SKM-1 treated with dmso at 0.1 percent for 144 hours (cell line): ENCODE measurements around the gene ZNF446.
"Not testable (repeated sequence)": the region's sequence is repeated elsewhere in the genome, so short reads cannot be mapped to it uniquely, and the experiment has no call there.

ENCODE experiments used
- DNase-seq: peaks from one replicate; lab custom pipeline; 2025; ENCODE audit not compliant: unreplicated experiment; lab: John Stamatoyannopoulos, UW

The ZNF446 gene

DNA sequence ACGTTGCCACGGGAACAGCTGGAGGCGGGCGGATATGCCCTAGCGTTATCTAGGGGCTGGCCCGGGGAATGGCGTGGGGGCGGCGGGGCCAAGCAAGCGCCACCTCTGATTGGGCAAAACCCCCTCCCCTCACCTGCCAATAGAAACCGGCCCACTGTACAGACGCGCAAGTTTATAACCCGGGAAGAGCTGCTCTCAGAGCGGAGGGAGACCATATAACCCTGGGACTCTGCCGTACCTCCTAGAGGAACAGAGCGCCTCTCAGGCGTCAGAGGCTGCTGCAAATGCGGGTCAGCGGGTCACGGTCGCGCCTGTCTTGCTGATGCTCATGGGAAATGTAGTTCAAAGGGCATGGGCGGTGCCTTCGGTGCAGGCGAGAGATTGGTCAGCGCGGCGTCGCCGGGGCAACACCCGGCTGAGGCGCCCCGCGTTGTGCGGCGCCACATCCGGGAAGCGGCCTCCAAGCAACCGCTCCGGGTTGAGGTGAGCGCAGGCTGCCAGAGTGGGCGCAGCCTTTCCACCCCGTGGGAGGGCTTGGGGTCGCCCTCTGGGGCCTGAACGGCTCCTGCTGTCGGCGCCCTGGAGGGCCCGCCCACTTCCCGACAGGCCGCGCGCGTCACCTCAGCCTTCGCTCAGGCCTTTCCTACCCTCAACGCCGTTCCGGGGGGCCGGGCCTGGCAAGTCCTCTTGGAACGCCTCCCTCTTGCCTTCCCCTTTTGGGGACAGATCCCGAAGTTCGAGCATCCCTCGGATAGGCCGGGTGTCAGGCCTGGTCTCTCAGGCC is at the start of gene ZNF446:
ZNF446 (plus strand) TSS at position 639 of the 784 bp plus-strand sequence. CDS start 867 bp downstream, outside the sequence.
- DNase-seq = peak; percentile 77

DNA sequence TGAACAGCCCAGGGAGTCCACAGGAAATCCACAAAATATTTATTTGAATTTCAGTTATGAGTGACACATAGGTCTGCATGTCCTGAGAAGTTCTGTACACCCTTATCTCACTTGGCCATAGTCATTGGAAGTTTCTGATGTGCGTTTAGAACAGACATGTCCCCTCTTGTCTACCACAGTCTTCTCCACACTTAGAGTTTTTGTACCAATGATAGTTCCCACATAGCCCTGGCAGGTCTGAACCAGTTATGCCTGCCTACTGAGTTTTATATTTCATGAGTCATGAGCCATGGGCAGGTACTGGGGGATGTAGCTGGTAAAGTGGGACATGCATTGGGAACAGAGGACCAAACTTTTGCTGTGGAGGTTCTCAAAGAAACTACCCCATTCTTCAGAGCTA is 47.5 kb upstream of the ZNF446 start:
- DNase-seq = no peak

DNA sequence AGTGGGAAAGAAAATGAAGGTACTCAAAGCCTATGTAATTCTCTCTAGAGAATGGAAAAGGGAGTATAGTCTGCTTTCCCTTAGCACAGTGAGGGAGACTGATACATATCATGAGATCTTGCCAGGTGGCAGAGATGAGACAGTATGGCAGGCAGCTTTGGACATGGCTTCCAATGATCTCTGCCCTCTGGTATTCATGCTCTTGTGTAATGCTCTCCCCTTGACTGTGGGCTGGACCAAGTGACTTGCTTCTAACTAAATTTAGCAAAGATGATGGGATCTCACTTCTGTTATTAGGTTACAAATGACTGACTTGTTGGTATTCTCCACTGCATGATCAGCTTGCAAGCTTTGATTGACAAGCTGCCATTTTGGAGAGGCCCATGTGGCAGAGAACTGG is 46.4 kb upstream of the ZNF446 start:
- DNase-seq = no peak

DNA sequence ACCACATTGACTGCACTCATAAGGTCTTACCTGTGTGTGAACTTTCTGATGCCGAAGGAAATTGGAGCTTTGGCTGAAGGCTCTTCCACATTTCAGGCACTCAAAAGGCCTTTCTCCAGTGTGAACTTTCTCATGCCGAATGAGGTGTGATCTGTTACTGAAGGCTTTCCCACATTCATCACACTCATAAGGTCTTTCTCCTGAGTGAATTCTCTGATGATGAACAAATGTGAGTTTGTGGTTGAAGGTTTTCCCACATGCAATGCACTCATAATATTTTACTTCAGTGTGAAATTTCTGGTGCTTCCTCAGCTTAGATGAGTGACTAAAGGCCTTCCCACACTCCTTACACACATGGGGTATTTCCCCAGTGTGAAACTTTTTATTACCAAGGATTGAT is 41.9 kb upstream of the ZNF446 start:
- DNase-seq = no peak

DNA sequence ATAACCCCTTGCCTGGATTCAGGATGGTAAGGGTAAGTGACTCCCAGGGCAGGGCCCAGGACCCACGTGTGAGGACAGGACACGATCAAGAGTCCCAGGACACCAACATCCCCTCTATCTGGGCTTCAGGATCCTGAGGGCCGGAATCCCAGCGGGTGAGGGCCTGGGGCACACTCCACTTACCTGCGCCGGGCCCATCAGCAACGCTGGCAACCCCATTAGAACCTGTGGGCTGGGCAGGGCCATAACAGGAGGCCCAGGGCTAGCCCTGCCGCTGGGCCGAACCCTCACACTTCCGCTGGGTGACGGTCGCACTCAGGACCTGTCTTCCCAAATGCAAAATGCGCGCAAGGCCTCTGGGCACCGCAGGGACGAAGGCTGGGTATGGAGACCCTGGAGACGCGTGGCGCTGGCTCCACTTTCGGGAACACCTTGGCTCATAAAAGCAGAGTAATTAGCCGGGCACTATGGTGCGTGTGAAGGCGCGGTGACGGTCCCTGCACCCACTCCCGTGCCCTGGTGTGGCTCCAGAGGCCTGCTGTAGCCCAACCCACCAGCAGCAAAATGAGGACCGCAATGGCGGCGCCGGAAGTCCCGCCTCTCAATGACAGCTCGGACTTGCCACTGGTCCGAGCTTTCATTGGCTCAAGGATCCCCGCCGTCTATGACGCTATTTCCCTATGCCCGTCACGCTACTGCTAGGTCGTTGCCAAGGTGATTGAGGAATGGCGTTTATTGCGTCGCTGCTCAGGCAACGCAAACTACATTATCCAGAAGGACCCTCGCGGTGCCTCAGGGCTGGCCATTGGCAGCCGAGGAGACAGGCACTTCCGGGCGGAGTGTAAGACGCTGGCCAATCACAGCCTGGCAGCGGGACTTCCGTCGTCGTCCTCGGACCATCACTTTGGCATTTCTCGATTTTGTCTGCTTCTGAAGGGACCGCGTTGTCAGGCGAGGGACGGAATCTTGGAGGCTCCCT is 36.3 kb upstream of the ZNF446 start, which contains the start of gene ZNF132:
ZNF132 (minus strand) TSS at position 578 of the 979 bp plus-strand sequence; CDS start at position 246, 332 bp downstream.
- DNase-seq = no peak

DNA sequence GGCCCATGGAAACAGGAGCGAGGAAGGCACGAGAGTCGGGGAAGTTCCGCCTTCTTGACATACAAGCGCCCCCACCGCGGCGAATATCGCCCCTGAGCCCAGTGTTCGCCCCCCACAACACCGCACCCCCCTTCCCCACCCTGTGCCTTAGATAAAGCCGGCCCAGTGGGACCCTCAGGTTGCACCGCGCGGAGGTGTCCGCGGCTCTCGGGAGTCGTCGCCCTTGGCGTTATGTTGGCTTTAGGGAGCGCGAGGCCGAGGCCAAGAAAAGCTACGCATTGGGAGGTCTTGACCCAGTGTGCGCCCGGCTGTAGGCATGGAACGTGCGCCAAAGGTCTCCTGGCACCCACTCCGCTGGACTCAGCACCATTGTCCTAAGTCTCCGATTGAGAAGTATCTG is 35.6 kb upstream of the ZNF446 start:
- no peak for DNase-seq

DNA sequence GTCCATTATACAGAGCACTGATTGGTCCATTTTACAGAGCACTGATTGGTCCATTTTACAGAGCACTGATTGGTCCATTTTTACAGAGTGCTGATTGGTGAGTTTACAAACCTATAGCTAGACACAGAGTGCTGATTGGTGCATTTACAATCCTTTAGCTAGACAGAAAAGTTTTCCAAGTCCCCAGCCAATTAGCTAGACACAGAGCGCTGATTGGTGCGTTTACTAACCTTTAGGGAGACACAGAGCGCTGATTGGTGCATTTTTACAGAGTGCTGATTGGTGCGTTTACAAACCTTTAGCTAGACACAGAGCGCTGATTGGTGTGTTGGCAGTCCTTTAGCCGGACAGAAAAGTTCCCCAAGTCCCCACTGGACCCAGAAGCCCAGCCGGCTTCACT is 33.2 kb upstream of the ZNF446 start:
- DNase-seq = not testable (repeated sequence)

DNA sequence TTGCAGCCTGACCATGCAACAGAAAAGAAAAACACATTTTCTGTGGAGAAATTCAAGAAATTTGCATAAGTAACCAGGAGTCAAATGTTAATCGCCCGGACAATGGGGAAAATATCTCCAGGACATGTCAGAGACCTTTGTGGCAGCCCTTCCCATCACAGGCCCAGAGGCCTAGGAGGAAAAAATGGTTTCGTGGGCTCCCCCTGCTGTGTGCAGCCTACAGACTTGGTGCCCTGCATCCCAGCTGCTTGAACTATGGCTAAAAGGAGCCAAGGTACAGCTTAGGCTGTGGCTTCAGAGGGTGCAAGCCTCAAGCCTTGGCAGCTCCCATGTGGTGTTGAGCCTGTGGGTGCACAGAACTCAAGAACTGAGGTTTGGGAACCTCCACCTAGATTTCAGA is 27.3 kb upstream of the ZNF446 start:
- DNase-seq = not testable (repeated sequence)

DNA sequence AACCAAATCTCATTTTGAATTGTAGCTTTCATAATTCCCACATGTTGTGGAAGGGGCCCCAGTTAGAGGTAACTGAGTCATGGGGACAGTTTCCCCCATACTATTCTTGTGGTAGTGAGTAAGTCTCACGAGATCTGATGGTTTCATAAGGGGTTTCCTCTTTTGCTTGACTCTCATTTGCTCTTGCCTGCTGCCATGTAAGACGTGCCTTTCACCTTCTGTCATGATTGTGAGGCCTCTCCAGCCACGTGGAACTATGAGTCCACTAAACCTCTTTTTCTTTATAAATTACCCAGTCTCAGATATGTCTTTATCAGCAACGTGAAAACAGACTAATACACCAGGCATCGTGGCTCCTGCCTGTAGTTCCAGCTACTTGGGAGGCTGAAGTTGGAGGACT is 26.2 kb upstream of the ZNF446 start:
- not testable (repeated sequence) for DNase-seq

DNA sequence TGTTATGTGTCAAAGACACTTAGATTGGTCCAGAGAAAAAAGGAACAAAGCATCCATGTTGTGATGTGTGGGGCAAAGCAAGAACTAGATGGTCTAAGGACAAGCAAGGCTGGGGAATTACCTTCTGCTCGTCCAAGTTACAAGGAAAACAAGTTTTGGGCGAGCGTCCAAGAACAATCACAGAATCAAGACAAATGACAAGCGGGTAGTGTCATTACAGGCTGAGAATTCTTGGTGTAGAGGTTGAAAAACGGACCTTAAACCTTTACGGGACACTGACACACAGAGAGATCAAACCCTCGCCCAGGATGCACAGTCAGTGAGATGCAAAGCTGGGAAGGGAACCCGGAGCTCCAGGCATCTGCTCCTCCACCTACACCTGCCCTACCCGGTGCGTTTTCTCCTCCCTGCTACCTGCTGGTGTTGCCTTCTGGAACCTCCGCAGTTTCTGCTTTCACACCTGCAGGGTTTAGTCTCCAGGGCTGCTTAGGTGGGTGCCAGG is 25.2 kb upstream of the ZNF446 start:
- DNase-seq = no peak

DNA sequence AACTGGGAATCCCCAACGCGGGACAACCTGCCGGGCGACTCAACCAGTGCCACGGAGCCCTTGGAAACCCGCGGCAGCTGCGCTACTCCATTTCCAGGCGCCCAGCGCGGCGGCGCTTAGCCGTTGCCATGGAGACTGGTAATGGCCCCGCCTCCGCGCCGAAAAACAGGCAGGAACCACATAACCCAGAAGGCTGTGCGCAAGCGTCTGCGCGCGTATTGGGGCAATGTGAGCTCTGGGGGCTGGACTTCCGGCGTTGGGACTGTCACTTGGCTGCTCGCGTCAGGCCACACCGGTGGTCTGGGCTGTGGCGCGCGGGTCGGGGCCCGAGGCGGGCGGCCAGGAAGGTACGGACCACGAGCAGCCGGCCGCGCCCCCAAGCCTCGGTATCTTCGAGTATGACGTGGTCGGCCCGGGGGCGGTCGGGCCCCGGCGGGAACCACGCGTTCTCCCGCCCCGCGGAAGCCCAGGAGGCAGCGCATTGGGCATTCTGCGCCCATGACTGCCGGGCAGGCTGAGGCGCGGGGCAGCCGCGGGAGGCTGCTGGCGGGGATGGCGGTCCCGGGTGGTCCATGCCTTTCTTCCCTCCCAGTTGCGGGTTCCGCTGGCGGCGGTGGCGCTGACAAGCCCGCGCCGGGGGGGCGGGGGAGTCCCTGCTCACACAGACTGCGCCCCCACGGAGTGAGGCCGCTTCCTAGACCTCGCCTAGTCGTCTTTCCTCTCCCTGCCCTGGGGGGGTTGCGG is 24.6 kb upstream of the ZNF446 start, which contains the start of gene ZNF324B:
ZNF324B (plus strand) TSS at position 265 of the 744 bp plus-strand sequence. CDS start 2,080 bp downstream, outside the sequence.
- peak; percentile 71 for DNase-seq

DNA sequence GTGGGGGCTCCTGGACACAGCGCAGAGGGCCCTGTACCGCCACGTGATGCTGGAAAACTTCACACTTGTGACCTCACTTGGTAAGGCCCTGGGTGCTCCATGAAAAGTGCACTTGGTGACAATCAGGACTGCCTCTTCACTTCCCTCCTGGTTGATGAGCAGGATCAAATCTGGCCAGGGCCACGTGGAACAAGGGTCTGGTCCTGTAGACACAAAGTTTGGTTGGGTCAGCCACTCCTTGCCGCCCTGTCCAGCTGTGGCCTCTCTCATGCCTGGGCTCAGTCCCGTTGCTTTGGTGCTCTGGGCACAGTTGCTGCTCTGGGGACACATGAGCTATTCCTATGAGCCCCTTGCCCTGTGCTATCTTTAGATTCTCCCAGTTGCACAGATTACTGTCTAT is 22.4 kb upstream of the ZNF446 start:
- no peak for DNase-seq

DNA sequence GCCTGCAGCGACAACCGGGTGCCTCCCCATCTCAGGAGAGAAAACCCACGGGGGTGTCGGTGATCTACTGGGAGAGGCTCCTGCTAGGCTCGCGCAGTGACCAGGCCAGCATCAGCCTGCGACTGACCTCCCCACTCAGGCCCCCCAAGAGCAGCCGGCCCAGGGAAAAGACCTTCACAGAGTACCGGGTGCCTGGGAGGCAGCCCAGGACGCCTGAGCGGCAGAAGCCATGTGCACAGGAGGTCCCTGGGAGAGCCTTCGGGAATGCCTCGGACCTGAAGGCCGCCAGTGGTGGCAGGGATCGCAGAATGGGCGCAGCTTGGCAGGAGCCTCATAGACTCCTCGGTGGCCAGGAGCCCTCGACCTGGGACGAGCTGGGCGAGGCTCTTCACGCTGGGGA is 20.8 kb upstream of the ZNF446 start:
- DNase-seq = no peak

DNA sequence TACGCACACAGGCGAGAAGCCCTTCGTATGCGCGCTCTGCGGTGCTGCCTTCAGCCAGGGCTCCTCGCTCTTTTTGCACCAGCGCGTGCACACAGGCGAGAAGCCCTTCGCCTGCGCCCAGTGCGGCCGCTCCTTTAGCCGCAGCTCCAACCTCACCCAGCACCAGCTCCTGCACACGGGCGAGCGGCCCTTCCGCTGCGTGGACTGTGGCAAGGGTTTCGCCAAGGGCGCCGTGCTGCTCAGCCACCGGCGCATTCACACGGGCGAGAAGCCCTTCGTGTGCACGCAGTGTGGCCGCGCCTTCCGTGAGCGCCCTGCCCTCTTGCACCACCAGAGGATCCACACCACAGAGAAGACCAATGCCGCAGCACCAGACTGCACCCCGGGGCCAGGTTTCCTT is 20.0 kb upstream of the ZNF446 start:
- no peak for DNase-seq

DNA sequence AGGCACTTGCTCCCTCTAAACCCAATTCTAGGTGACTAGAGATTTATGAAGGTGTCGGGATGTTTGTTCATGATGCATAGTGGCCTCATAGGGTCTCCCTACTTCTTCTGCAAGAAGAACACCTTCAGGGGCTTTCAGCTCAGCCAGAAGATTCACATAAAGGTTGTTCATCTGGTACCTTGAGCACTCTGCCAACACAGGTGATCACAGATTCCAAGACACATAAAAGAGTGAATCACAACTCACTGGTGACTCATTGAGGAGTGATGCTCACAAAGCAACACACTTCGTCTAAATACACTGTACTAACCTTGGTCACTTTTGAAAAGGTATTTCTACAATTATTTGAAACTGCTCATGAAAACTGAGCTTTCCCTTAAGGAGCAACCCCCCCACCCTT is 16.1 kb upstream of the ZNF446 start:
- no peak for DNase-seq

DNA sequence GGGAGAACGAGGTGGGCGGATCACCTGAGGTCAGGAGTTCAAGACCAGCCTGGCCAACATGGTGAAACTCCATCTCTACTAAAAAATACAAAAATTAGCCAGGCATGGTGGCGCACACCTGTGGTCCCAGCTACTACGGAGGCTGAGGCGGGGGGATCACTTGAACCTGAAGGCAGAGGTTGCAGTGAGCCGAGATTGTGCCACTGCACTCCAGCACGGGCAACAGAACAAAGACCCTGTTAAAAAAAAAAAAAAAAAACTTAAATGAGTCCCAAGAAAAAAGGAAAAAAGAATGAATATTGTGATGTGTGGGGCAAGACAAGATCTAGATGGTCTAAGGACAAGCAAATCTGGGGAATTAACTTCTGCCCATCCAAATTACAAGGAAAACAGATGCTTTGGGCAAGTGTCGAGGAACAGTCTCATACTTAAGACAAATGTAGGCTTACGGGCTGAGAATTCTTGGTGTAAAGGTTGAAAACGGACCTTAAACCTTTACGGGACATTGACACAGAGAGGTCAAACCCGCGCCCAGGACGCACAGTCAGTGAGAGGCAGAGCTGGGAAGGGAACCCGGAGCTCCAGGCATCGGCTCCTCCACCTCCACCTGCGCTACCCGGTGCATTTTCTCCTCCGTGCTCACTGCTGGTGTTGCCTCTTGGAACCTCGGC is 9.9 kb upstream of the ZNF446 start:
- no peak for DNase-seq

DNA sequence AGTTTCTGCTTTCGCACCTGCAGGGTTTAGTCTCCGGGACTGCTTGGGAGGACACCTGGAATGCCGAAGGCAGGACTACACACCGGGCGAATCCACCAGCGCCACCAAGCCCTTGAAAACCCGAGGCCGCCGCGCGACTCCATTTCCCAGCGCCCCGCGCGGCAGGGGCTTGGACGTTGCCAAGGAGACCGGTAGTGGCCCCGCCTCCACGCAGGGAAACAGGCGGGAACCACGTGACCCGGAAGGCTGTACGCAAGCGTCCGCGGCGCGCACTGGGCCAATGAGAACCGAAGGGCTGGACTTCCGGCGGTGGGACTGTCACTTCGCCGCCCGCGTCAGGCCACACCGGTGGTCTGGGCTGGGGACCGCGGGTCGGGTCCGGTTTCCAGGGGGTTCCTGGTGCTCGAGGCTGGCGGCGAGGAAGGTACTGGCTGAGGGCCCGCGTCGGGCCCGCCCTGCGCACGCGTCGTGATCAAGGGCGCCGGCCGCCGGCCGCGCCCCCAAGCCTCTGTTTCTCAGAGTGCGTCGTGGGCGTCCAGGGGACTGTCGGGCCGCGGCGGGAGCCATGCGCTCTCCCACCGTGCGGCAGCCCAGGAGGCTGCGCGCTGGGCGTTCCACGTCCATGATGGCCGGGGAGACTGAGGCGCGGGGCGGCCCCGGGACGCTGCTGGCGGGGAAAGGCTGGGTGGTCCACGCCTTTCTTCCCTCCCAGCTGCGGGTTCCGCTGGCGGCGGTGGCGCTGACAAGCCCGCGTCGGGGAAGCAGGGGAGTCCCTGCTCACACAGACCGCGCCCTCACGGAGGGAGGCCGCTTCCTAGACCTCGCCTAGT is 9.2 kb upstream of the ZNF446 start, which contains the start of gene ZNF324:
ZNF324 (plus strand) TSS at position 321 of the 830 bp plus-strand sequence. CDS start 2,106 bp downstream, outside the sequence.
- DNase-seq = peak; percentile 63

DNA sequence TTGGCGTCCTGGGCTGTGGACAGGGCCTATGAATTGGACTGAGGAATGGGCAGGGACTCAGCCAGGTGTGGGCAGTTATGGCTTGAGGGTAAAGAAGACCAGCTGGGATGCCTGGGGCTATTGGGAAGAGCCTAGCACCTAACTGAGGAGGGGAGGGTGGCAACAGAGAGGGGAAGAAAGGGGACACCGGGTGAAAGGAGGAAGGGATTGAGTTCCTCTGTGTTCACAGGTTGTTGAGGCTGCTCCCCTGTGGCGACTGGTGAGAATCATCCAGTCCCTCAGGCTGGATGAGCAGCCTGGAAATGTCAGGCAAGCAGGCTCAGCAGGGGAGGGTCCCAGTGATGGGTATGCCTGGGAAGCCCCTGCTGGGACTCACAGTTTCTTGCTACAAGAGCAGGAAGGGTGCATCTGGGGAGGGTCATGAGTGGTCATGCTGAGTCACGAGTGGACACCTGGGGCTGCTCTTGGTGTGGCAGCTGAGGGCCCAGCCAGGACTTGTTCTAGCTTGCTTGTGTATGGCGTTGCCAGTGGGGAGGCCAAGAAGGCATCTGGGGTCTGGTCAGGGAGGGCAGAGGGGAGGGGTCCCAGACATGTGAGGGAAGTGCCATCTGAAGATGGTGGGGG is 7.8 kb upstream of the ZNF446 start:
- DNase-seq = no peak
